IPS-18a (cell line): ENCODE measurements around the gene H3-3A.

ENCODE experiments used
- H3K27ac ChIP-seq: one replicate; pipeline ENCODE4 v1.5.1; 2013; ENCODE audit warnings: low read length
- H3K27me3 ChIP-seq: one replicate; pipeline ENCODE4 v1.6.1; 2013; ENCODE audit warnings: mild to moderate bottlenecking, low read length; ENCODE audit not compliant: control insufficient read depth, insufficient read depth
- H3K36me3 ChIP-seq: one replicate; pipeline ENCODE4 v1.6.1; 2013; ENCODE audit warnings: low read depth, low read length; ENCODE audit not compliant: control insufficient read depth
- H3K4me1 ChIP-seq: one replicate; pipeline ENCODE4 v1.6.1; 2013; ENCODE audit warnings: low read depth, low read length; ENCODE audit not compliant: control insufficient read depth
- H3K4me3 ChIP-seq: one replicate; pipeline ENCODE4 v1.5.1; 2013; ENCODE audit warnings: low read length
- H3K9ac ChIP-seq: one replicate; pipeline ENCODE4 v1.6.1; 2013; ENCODE audit warnings: mild to moderate bottlenecking, low read length, moderate library complexity
- H3K9me3 ChIP-seq: one replicate; pipeline ENCODE4 v1.6.1; 2013; ENCODE audit warnings: low read depth, low read length; ENCODE audit not compliant: control insufficient read depth

The H3-3A gene

GRCh38 chr1:226034482-226034881 lies 28.0 kb upstream of the H3-3A start:
- Histone ChIP-seq H3K27ac (no peak overlapping the region), H3K27me3 (no peaks in the 10 kb centered on the region), H3K36me3 (no peaks in the 10 kb centered on the region), H3K4me1 (no peaks in the 10 kb centered on the region), H3K9ac (no peak overlapping the region), H3K4me3 (no peak overlapping the region), H3K9me3 (no peaks in the 10 kb centered on the region)

GRCh38 chr1:226035915-226036314 lies 26.6 kb upstream of the H3-3A start:
- Histone ChIP-seq H3K9me3 (no peaks in the 10 kb centered on the region), H3K27me3 (no peaks in the 10 kb centered on the region), H3K27ac (no peak overlapping the region), H3K4me1 (no peaks in the 10 kb centered on the region), H3K9ac (no peak overlapping the region), H3K36me3 (no peaks in the 10 kb centered on the region), H3K4me3 (no peak overlapping the region)

- Histone ChIP-seq H3K36me3 (no peaks in the 10 kb centered on the region), H3K4me1 (no peaks in the 10 kb centered on the region), H3K4me3 (no peak overlapping the region), H3K9me3 (no peaks in the 10 kb centered on the region), H3K27me3 (no peaks in the 10 kb centered on the region), H3K9ac (no peak overlapping the region), H3K27ac (no peak overlapping the region)
These were observed 23.9 kb upstream of the H3-3A start for GRCh38 chr1:226038661-226039060.

- no peak overlapping the region for H3K27ac ChIP-seq
- no peaks in the 10 kb centered on the region for H3K36me3 ChIP-seq
- H3K9me3 ChIP-seq = no peaks in the 10 kb centered on the region
- H3K27me3 ChIP-seq = no peaks in the 10 kb centered on the region
- no peak overlapping the region for H3K4me3 ChIP-seq
- no peak overlapping the region for H3K9ac ChIP-seq
- H3K4me1 ChIP-seq = no peaks in the 10 kb centered on the region
These were observed 21.1 kb upstream of the H3-3A start for GRCh38 chr1:226041419-226041818.

GRCh38 chr1:226044514-226045101 lies 17.9 kb upstream of the H3-3A start:
- H3K27me3 ChIP-seq = no peaks in the 10 kb centered on the region
- no peak overlapping the region for H3K4me3 ChIP-seq
- no peaks in the 10 kb centered on the region for H3K36me3 ChIP-seq
- no peak overlapping the region for H3K9ac ChIP-seq
- no peak overlapping the region for H3K27ac ChIP-seq
- no peaks in the 10 kb centered on the region for H3K9me3 ChIP-seq
- no peaks in the 10 kb centered on the region for H3K4me1 ChIP-seq

GRCh38 chr1:226046240-226046639 lies 16.3 kb upstream of the H3-3A start:
- H3K27me3 ChIP-seq = no peaks in the 10 kb centered on the region
- H3K4me3 ChIP-seq = no peak overlapping the region
- H3K36me3 ChIP-seq = no peaks in the 10 kb centered on the region
- H3K9ac ChIP-seq = no peak overlapping the region
- no peak overlapping the region for H3K27ac ChIP-seq
- no peaks in the 10 kb centered on the region for H3K9me3 ChIP-seq
- H3K4me1 ChIP-seq = no peaks in the 10 kb centered on the region

GRCh38 chr1:226047495-226047894 lies 15.0 kb upstream of the H3-3A start:
- H3K36me3 ChIP-seq = no peaks in the 10 kb centered on the region
- H3K4me1 ChIP-seq = no peaks in the 10 kb centered on the region
- no peaks in the 10 kb centered on the region for H3K9me3 ChIP-seq
- no peak overlapping the region for H3K9ac ChIP-seq
- no peaks in the 10 kb centered on the region for H3K27me3 ChIP-seq
- H3K27ac ChIP-seq = no peak overlapping the region
- no peak overlapping the region for H3K4me3 ChIP-seq

- no peak overlapping the region for H3K4me3 ChIP-seq
- no peaks in the 10 kb centered on the region for H3K27me3 ChIP-seq
- no peaks in the 10 kb centered on the region for H3K9me3 ChIP-seq
- H3K27ac ChIP-seq = no peak overlapping the region
- no peaks in the 10 kb centered on the region for H3K4me1 ChIP-seq
- H3K36me3 ChIP-seq = no peaks in the 10 kb centered on the region
- H3K9ac ChIP-seq = no peak overlapping the region
These were observed 13.6 kb upstream of the H3-3A start for GRCh38 chr1:226048886-226049285.

GRCh38 chr1:226050133-226050532 lies 12.4 kb upstream of the H3-3A start:
- no peaks in the 10 kb centered on the region for H3K36me3 ChIP-seq

GRCh38 chr1:226051365-226051764 lies 11.2 kb upstream of the H3-3A start:
- Histone ChIP-seq H3K27ac (no peak overlapping the region), H3K9me3 (no peaks in the 10 kb centered on the region), H3K4me1 (peaks cover 4% of the 10 kb centered on the region), H3K4me3 (no peak overlapping the region), H3K9ac (no peak overlapping the region), H3K36me3 (no peaks in the 10 kb centered on the region), H3K27me3 (no peaks in the 10 kb centered on the region)

More at GRCh38 chr1:226050133-226050532, 12.4 kb upstream of the H3-3A start:
- peaks cover 4% of the 10 kb centered on the region for H3K4me1 ChIP-seq
- no peaks in the 10 kb centered on the region for H3K9me3 ChIP-seq
- H3K27me3 ChIP-seq = no peaks in the 10 kb centered on the region
- no peak overlapping the region for H3K9ac ChIP-seq
- H3K4me3 ChIP-seq = no peak overlapping the region
- no peak overlapping the region for H3K27ac ChIP-seq

- H3K27me3 ChIP-seq = no peaks in the 10 kb centered on the region
These were observed 10.5 kb upstream of the H3-3A start for GRCh38 chr1:226052061-226052460.

GRCh38 chr1:226054519-226055327 lies 7.8 kb upstream of the H3-3A start:
- Histone ChIP-seq H3K27ac (no peak overlapping the region), H3K9ac (no peak overlapping the region), H3K4me1 (peaks cover 4% of the 10 kb centered on the region), H3K27me3 (no peaks in the 10 kb centered on the region), H3K36me3 (no peaks in the 10 kb centered on the region), H3K4me3 (no peak overlapping the region), H3K9me3 (no peaks in the 10 kb centered on the region)

More at GRCh38 chr1:226052061-226052460, 10.5 kb upstream of the H3-3A start:
- Histone ChIP-seq H3K9ac (no peak overlapping the region), H3K4me1 (peaks cover 4% of the 10 kb centered on the region), H3K4me3 (no peak overlapping the region), H3K36me3 (no peaks in the 10 kb centered on the region), H3K9me3 (no peaks in the 10 kb centered on the region), H3K27ac (no peak overlapping the region)
